SK-N-SH (cell line): Measurements from ENCODE around the gene VTCN1. TPM values are rescaled to one million over a fixed set of nuclear protein-coding genes. Genes with fewer than 3 reads are reported as not detected.

ENCODE experiments used
- CTCF ChIA-PET: fragments of 300-600, 350-600 bp; formaldehyde crosslinking; extraction: SDS; loops from one replicate; lab custom pipeline; 2021; lab: Yijun Ruan, JAX
- POLR2A ChIA-PET: fragments of 350-600 bp; sonication (Branson Sonifier 250); formaldehyde crosslinking; extraction: SDS; loops from one replicate; lab custom pipeline; 2020; ENCODE audit warnings: antibody characterized with exemption, inconsistent platforms; lab: Yijun Ruan, JAX
- DNase-seq: peaks from one replicate; pipeline ENCODE4 v3.0.0; 2012
- H2AFZ ChIP-seq: fragments of 200-600 bp; sonication (generic); 2 replicates; pipeline ENCODE4 v1.8.1; 2016; ENCODE audit warnings: antibody characterized with exemption, mild to moderate bottlenecking, low read depth
- H3F3A ChIP-seq: fragments of 200-600 bp; sonication (generic); replicated peaks from 2 replicates; pipeline ENCODE3; 2016; ENCODE audit warnings: antibody characterized with exemption, mild to moderate bottlenecking; ENCODE audit not compliant: insufficient read depth
- H3K27ac ChIP-seq, 2 experiments: fragments of 200-500 bp in 1 of 2; fragments of 200-600 bp in 1 of 2; sonication (Bioruptor generic) in 1 of 2; sonication (generic), shearing (Covaris generic) in 1 of 2; 2 replicates each; pipeline versions ENCODE4 v1.5.1 to v1.6.1; 2014 to 2016; ENCODE audit warnings: low read depth in 2 of 2, inconsistent platforms in 1 of 2, low read length in 1 of 2, mild to moderate bottlenecking in 1 of 2, mixed read lengths in 1 of 2
- H3K27me3 ChIP-seq: fragments of 200-600 bp; sonication (generic), shearing (Covaris generic); 2 replicates; pipeline ENCODE4 v1.6.1; 2016; ENCODE audit warnings: mixed run types; ENCODE audit not compliant: insufficient read depth
- H3K36me3 ChIP-seq, 2 experiments: fragments of 200-500 bp in 1 of 2; fragments of 200-600 bp in 1 of 2; sonication (Bioruptor generic) in 1 of 2; sonication (generic) in 1 of 2; replicated peaks in 1 of 2; 2 replicates each; pipeline versions ENCODE3 to v1.5.1; 2014 to 2016; ENCODE audit warnings: low read length in 1 of 2, mild to moderate bottlenecking in 1 of 2; ENCODE audit not compliant: insufficient read depth in 2 of 2, control insufficient read depth in 1 of 2
- H3K4me1 ChIP-seq, 2 experiments: fragments of 200-500 bp in 1 of 2; fragments of 200-600 bp in 1 of 2; sonication (Bioruptor generic) in 1 of 2; sonication (generic), shearing (Covaris generic) in 1 of 2; 2 replicates each; pipeline versions ENCODE4 v1.5.1 to v1.6.1; 2014 to 2016; ENCODE audit warnings: low read depth in 1 of 2, low read length in 1 of 2, mixed run types in 1 of 2; ENCODE audit not compliant: insufficient read depth in 2 of 2, control insufficient read depth in 1 of 2
- H3K4me2 ChIP-seq: fragments of 200-600 bp; sonication (generic), shearing (Covaris generic); 2 replicates; pipeline ENCODE4 v1.6.1; 2017; ENCODE audit warnings: mixed run types
- H3K4me3 ChIP-seq, 2 experiments: fragments of 200-500 bp in 1 of 2; fragments of 200-600 bp in 1 of 2; sonication (Bioruptor generic) in 1 of 2; sonication (generic), shearing (Covaris generic) in 1 of 2; 2 replicates each; pipeline versions ENCODE4 v1.5.1 to v1.8.1; 2014 to 2016; ENCODE audit warnings: low read depth in 2 of 2, inconsistent platforms in 1 of 2, low read length in 1 of 2, mild to moderate bottlenecking in 1 of 2, mixed read lengths in 1 of 2, moderate library complexity in 1 of 2
- H3K79me2 ChIP-seq: fragments of 200-600 bp; sonication (generic); 2 replicates; pipeline ENCODE4 v1.8.1; 2017; ENCODE audit warnings: mild to moderate bottlenecking; ENCODE audit not compliant: insufficient read depth
- H3K9ac ChIP-seq: fragments of 200-600 bp; sonication (generic); 2 replicates; pipeline ENCODE4 v1.6.1; 2017; ENCODE audit warnings: mixed run types
- H3K9me2 ChIP-seq: fragments of 200-600 bp; sonication (generic); 2 replicates; pipeline ENCODE4 v1.6.1; 2017; ENCODE audit warnings: mixed run types
- H3K9me3 ChIP-seq: fragments of 200-600 bp; sonication (generic); 2 replicates; pipeline ENCODE4 v1.6.1; 2017; ENCODE audit warnings: mixed run types, mild to moderate bottlenecking, moderate library complexity
- H4K20me1 ChIP-seq: fragments of 200-600 bp; sonication (generic); 2 replicates; pipeline ENCODE4 v1.6.1; 2017; ENCODE audit warnings: mild to moderate bottlenecking, mixed run types; ENCODE audit not compliant: insufficient read depth
- FOXM1 ChIP-seq: IDR thresholded peaks from 2 replicates; pipeline ENCODE4 v1.4.0; 2012; ENCODE audit warnings: low read depth, mild to moderate bottlenecking
- GABPA ChIP-seq: IDR thresholded peaks from 2 replicates; pipeline ENCODE4 v1.4.0; 2012; ENCODE audit warnings: low read depth, mild to moderate bottlenecking
- GATA2 ChIP-seq: sonication (generic); formaldehyde crosslinking; IDR thresholded peaks from 2 replicates; pipeline ENCODE4 v1.5.0; 2020; ENCODE audit warnings: mild to moderate bottlenecking, missing genetic modification reagents
- JUND ChIP-seq: IDR thresholded peaks from 2 replicates; pipeline ENCODE4 v1.4.0; 2012
- MXI1 ChIP-seq: IDR thresholded peaks from 2 replicates; pipeline ENCODE4 v1.6.1; 2012; ENCODE audit warnings: mild to moderate bottlenecking, low read depth, low read length, improper control_type of control experiment
- NFIC ChIP-seq: IDR thresholded peaks from 2 replicates; pipeline ENCODE4 v1.4.0; 2012; ENCODE audit warnings: borderline replicate concordance
- NRF1 ChIP-seq: IDR thresholded peaks from 2 replicates; pipeline ENCODE4 v1.6.1; 2012; ENCODE audit warnings: low read depth, mild to moderate bottlenecking, low read length
- RAD21 ChIP-seq: IDR thresholded peaks from 2 replicates; pipeline ENCODE4 v1.6.1; 2012; ENCODE audit warnings: mild to moderate bottlenecking, low read length
- RCOR1 ChIP-seq: fragments of 150-350 bp; IDR thresholded peaks from 2 replicates; pipeline ENCODE4 v1.6.1; 2017; ENCODE audit warnings: antibody characterized with exemption, low read length
- RXRA ChIP-seq: IDR thresholded peaks from 2 replicates; pipeline ENCODE4 v1.4.0; 2012; ENCODE audit warnings: low read depth, mild to moderate bottlenecking, borderline replicate concordance
- SMC3 ChIP-seq: IDR thresholded peaks from 2 replicates; pipeline ENCODE4 v1.6.1; 2012; ENCODE audit warnings: low read depth, low read length, improper control_type of control experiment
- WGBS: methylation state at CpG from one replicate; pipeline ENCODE4 v1.1.6; 2017; ENCODE audit warnings: low lambda C conversion rate; 5-methylcytosine and 5-hydroxymethylcytosine counted together
- polyA plus RNA-seq, 3 experiments: library from polyadenylated mRNA; depleted of rRNA; stranded (reverse); fragments of >200 nt; gene quantifications; 2 replicates each; pipeline ENCODE4 v1.2.3, GENCODE V29; 2012
- TF ChIP-seq, protein P1 (sequence below): fragments of 150-350 bp; IDR thresholded peaks from 2 replicates; pipeline ENCODE4 v1.6.1; 2016; ENCODE audit warnings: mild to moderate bottlenecking, low read depth, low read length
- TF ChIP-seq, protein P2 (sequence below): IDR thresholded peaks from 2 replicates; pipeline ENCODE4 v1.4.0; 2012; ENCODE audit warnings: low read depth, borderline replicate concordance
- TF ChIP-seq, protein P3 (sequence below): IDR thresholded peaks from 2 replicates; pipeline ENCODE4; 2012
- TF ChIP-seq, protein P4 (sequence below): IDR thresholded peaks from 2 replicates; pipeline ENCODE4 v1.4.0; 2012; ENCODE audit warnings: low read depth, borderline replicate concordance
- TF ChIP-seq, protein P5 (sequence below): IDR thresholded peaks from 2 replicates; pipeline ENCODE4 v1.6.1; 2012; ENCODE audit warnings: mild to moderate bottlenecking, low read depth, low read length, moderate library complexity

Gene VTCN1
- polyA plus RNA-seq, 1 of the 3 experiments (the other 2 are of a cell fraction) = not detected

DNA sequence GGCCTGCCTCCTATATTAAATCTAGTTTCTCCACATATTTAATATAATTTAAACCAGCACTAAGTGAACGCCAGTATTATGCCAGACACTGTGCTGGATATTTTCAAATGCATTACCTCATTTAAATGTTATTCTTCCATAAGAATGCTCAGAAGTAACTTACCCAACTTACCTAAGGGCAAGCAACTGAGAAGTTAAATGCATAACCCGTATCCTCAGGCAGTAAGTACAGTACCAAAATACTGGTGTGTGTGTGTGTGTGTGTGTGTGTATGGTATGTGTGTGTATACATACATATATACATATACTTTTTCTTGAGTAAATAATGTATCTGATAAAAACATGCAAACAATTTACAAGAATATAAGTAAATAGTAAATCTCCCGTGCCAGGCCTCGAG lies 80.2 kb downstream of the VTCN1 start:
- POLR2A ChIA-PET = no interaction called here
- Histone ChIP-seq H3K79me2 (no peaks in the 10 kb centered on the region), H3K4me2 (no peak overlapping the region), H3F3A (no peaks in the 10 kb centered on the region), H3K9me2 (no peaks in the 10 kb centered on the region), H4K20me1 (no peaks in the 10 kb centered on the region), H3K9ac (no peak overlapping the region), H3K36me3 (no peaks in the 10 kb centered on the region), H3K4me3 (no peak overlapping the region), H3K27me3 (no peaks in the 10 kb centered on the region), H3K4me1 (peaks cover 0 to 8% of the 10 kb centered on the region in 2 experiments; a peak in 2 of 4 replicates), H3K27ac (no peak overlapping the region), H2AFZ (no peak overlapping the region), H3K9me3 (no peaks in the 10 kb centered on the region)
- CTCF ChIA-PET = no interaction called here
- TF ChIP-seq, protein P1, sequence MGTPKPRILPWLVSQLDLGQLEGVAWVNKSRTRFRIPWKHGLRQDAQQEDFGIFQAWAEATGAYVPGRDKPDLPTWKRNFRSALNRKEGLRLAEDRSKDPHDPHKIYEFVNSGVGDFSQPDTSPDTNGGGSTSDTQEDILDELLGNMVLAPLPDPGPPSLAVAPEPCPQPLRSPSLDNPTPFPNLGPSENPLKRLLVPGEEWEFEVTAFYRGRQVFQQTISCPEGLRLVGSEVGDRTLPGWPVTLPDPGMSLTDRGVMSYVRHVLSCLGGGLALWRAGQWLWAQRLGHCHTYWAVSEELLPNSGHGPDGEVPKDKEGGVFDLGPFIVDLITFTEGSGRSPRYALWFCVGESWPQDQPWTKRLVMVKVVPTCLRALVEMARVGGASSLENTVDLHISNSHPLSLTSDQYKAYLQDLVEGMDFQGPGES = no peak
- no peak for TF ChIP-seq FOXM1
- TF ChIP-seq, protein P2, sequence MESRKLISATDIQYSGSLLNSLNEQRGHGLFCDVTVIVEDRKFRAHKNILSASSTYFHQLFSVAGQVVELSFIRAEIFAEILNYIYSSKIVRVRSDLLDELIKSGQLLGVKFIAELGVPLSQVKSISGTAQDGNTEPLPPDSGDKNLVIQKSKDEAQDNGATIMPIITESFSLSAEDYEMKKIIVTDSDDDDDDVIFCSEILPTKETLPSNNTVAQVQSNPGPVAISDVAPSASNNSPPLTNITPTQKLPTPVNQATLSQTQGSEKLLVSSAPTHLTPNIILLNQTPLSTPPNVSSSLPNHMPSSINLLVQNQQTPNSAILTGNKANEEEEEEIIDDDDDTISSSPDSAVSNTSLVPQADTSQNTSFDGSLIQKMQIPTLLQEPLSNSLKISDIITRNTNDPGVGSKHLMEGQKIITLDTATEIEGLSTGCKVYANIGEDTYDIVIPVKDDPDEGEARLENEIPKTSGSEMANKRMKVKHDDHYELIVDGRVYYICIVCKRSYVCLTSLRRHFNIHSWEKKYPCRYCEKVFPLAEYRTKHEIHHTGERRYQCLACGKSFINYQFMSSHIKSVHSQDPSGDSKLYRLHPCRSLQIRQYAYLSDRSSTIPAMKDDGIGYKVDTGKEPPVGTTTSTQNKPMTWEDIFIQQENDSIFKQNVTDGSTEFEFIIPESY = no peak
- TF ChIP-seq, protein P3, sequence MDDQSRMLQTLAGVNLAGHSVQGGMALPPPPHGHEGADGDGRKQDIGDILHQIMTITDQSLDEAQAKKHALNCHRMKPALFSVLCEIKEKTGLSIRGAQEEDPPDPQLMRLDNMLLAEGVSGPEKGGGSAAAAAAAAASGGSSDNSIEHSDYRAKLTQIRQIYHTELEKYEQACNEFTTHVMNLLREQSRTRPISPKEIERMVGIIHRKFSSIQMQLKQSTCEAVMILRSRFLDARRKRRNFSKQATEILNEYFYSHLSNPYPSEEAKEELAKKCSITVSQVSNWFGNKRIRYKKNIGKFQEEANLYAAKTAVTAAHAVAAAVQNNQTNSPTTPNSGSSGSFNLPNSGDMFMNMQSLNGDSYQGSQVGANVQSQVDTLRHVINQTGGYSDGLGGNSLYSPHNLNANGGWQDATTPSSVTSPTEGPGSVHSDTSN = no peak
- TF ChIP-seq, protein P4, sequence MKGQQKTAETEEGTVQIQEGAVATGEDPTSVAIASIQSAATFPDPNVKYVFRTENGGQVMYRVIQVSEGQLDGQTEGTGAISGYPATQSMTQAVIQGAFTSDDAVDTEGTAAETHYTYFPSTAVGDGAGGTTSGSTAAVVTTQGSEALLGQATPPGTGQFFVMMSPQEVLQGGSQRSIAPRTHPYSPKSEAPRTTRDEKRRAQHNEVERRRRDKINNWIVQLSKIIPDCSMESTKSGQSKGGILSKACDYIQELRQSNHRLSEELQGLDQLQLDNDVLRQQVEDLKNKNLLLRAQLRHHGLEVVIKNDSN = no peak
- no peak for TF ChIP-seq MXI1
- TF ChIP-seq RCOR1 = no peak
- no peak for TF ChIP-seq NRF1
- TF ChIP-seq RXRA = no peak
- no peak for TF ChIP-seq JUND
- no peak for TF ChIP-seq RAD21
- TF ChIP-seq GABPA = no peak
- no peak for TF ChIP-seq NFIC
- TF ChIP-seq GATA2 = no peak
- TF ChIP-seq, protein P5, sequence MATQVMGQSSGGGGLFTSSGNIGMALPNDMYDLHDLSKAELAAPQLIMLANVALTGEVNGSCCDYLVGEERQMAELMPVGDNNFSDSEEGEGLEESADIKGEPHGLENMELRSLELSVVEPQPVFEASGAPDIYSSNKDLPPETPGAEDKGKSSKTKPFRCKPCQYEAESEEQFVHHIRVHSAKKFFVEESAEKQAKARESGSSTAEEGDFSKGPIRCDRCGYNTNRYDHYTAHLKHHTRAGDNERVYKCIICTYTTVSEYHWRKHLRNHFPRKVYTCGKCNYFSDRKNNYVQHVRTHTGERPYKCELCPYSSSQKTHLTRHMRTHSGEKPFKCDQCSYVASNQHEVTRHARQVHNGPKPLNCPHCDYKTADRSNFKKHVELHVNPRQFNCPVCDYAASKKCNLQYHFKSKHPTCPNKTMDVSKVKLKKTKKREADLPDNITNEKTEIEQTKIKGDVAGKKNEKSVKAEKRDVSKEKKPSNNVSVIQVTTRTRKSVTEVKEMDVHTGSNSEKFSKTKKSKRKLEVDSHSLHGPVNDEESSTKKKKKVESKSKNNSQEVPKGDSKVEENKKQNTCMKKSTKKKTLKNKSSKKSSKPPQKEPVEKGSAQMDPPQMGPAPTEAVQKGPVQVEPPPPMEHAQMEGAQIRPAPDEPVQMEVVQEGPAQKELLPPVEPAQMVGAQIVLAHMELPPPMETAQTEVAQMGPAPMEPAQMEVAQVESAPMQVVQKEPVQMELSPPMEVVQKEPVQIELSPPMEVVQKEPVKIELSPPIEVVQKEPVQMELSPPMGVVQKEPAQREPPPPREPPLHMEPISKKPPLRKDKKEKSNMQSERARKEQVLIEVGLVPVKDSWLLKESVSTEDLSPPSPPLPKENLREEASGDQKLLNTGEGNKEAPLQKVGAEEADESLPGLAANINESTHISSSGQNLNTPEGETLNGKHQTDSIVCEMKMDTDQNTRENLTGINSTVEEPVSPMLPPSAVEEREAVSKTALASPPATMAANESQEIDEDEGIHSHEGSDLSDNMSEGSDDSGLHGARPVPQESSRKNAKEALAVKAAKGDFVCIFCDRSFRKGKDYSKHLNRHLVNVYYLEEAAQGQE = no peak
- no peak for TF ChIP-seq SMC3
- DNase-seq = no peak
- WGBS = 78% methylated on average over 4 of the region's 4 CpGs
